ENCODE measurements around the gene PCDHGA11. TPM values are rescaled to one million over a fixed set of nuclear protein-coding genes. Genes with fewer than 3 reads are reported as not detected.
"Not testable (repeated sequence)": the region's sequence is repeated elsewhere in the genome, so short reads cannot be mapped to it uniquely, and the experiment has no call there.

Gene PCDHGA11
- total RNA-seq, 2 donors from 2014 or later = 0.33 to 0.55 TPM

DNA sequence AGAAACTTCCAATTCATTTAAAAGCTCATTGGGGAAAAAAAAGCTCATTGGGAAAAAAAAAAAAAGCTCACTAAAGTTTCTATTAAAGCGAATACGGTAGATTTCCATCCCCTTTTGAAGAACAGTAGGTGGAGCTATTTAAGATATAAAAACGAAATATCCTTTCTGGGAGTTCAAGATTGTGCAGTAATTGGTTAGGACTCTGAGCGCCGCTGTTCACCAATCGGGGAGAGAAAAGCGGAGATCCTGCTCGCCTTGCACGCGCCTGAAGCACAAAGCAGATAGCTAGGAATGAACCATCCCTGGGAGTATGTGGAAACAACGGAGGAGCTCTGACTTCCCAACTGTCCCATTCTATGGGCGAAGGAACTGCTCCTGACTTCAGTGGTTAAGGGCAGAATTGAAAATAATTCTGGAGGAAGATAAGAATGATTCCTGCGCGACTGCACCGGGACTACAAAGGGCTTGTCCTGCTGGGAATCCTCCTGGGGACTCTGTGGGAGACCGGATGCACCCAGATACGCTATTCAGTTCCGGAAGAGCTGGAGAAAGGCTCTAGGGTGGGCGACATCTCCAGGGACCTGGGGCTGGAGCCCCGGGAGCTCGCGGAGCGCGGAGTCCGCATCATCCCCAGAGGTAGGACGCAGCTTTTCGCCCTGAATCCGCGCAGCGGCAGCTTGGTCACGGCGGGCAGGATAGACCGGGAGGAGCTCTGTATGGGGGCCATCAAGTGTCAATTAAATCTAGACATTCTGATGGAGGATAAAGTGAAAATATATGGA is 9.7 kb downstream of the PCDHGA11 start, which contains the start of gene PCDHGA12:
Gene PCDHGA12, plus strand, starts transcription at position 176 of the 782 bp plus-strand sequence. Its CDS starts 253 bp downstream, at position 429.
- Mint-ChIP-seq H3K27ac (peak within 1 kb of the TSS; percentile 22 to 61), H3K36me3 (peaks cover 27% of the 10 kb centered on the region), H3K27me3 (peaks cover 43% of the 10 kb centered on the region in 2 donors), H3K9me3 (peaks cover 2% of the 10 kb centered on the region), H3K4me3 (peak within 1 kb of the TSS; percentile 90), H3K4me1 (ENCODE audit: low read depth in 2 of 2) (peaks cover 7 to 14% of the 10 kb centered on the region in 2 donors)
- DNase-seq (ENCODE audit: low spot score) = no peak
- peak in 1 of 2 donors; percentile 66 for ATAC-seq

DNA sequence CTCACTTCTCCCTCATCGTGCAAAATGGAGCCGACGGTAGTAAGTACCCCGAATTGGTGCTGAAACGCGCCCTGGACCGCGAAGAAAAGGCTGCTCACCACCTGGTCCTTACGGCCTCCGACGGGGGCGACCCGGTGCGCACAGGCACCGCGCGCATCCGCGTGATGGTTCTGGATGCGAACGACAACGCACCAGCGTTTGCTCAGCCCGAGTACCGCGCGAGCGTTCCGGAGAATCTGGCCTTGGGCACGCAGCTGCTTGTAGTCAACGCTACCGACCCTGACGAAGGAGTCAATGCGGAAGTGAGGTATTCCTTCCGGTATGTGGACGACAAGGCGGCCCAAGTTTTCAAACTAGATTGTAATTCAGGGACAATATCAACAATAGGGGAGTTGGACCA is 10.4 kb downstream of the PCDHGA11 start:
- peaks cover 27% of the 10 kb centered on the region for H3K36me3 Mint-ChIP-seq
- peaks cover 43% of the 10 kb centered on the region in 2 donors for H3K27me3 Mint-ChIP-seq

DNA sequence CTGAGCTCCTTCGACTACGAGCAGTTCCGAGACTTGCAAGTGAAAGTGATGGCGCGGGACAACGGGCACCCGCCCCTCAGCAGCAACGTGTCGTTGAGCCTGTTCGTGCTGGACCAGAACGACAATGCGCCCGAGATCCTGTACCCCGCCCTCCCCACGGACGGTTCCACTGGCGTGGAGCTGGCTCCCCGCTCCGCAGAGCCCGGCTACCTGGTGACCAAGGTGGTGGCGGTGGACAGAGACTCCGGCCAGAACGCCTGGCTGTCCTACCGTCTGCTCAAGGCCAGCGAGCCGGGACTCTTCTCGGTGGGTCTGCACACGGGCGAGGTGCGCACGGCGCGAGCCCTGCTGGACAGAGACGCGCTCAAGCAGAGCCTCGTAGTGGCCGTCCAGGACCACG is 11.5 kb downstream of the PCDHGA11 start:
- peaks cover 27% of the 10 kb centered on the region for H3K36me3 Mint-ChIP-seq
- H3K4me3 Mint-ChIP-seq = peak overlapping the region; percentile 90
- not testable (repeated sequence) for H3K9me3 Mint-ChIP-seq; H3K27ac Mint-ChIP-seq; DNase-seq (ENCODE audit: low spot score); ATAC-seq
- peaks cover 7 to 14% of the 10 kb centered on the region in 2 donors for H3K4me1 Mint-ChIP-seq (ENCODE audit: low read depth in 2 of 2)
- peaks cover 37 to 43% of the 10 kb centered on the region in 2 donors for H3K27me3 Mint-ChIP-seq

More for the DNA sequence above, 10.4 kb downstream of the PCDHGA11 start:
- peak overlapping the region in 1 of 2 donors; percentile 22 for H3K27ac Mint-ChIP-seq
- DNase-seq (ENCODE audit: low spot score) (no peak), ATAC-seq (peak in 1 of 2 donors; percentile 48)
- peak overlapping the region; percentile 90 for H3K4me3 Mint-ChIP-seq
- peaks cover 2% of the 10 kb centered on the region for H3K9me3 Mint-ChIP-seq
- H3K4me1 Mint-ChIP-seq (ENCODE audit: low read depth in 2 of 2) = peaks cover 7 to 14% of the 10 kb centered on the region in 2 donors

DNA sequence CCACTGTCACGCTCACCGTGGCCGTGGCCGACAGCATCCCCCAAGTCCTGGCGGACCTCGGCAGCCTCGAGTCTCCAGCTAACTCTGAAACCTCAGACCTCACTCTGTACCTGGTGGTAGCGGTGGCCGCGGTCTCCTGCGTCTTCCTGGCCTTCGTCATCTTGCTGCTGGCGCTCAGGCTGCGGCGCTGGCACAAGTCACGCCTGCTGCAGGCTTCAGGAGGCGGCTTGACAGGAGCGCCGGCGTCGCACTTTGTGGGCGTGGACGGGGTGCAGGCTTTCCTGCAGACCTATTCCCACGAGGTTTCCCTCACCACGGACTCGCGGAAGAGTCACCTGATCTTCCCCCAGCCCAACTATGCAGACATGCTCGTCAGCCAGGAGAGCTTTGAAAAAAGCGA is 11.9 kb downstream of the PCDHGA11 start:
- H3K27ac Mint-ChIP-seq; ATAC-seq; DNase-seq (ENCODE audit: low spot score); H3K9me3 Mint-ChIP-seq; H3K4me3 Mint-ChIP-seq: not testable (repeated sequence)
- Mint-ChIP-seq H3K27me3 (peaks cover 37 to 43% of the 10 kb centered on the region in 2 donors), H3K36me3 (peaks cover 27% of the 10 kb centered on the region), H3K4me1 (ENCODE audit: low read depth in 2 of 2) (peaks cover 7 to 14% of the 10 kb centered on the region in 2 donors)

DNA sequence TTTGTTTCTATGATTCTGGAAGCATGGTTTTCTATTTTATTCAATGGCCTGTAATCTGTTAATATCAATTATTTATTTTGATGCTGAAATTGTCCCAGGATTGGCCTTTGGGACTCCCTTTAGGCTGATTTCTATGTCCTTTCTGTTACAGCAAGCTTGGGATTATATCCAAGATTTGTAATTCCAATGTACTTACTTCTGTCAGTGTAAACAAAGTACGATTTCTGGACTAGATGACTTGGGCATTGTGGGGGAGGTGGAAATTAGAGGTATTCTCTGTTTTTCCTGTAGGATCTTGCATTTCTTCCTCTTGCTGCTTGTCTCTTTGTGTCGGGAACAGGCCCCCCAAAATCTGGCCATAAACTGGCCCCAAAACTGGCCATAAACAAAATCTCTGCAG is 13.2 kb downstream of the PCDHGA11 start:
- peaks cover 27% of the 10 kb centered on the region for H3K36me3 Mint-ChIP-seq
- ATAC-seq = no peak
- peaks cover 7 to 14% of the 10 kb centered on the region in 2 donors for H3K4me1 Mint-ChIP-seq (ENCODE audit: low read depth in 2 of 2)
- no peak overlapping the region for H3K27ac Mint-ChIP-seq
- H3K27me3 Mint-ChIP-seq = peaks cover 32 to 38% of the 10 kb centered on the region in 2 donors
- no peak overlapping the region for H3K4me3 Mint-ChIP-seq
- no peak for DNase-seq (ENCODE audit: low spot score)
- H3K9me3 Mint-ChIP-seq = peaks cover 2% of the 10 kb centered on the region

DNA sequence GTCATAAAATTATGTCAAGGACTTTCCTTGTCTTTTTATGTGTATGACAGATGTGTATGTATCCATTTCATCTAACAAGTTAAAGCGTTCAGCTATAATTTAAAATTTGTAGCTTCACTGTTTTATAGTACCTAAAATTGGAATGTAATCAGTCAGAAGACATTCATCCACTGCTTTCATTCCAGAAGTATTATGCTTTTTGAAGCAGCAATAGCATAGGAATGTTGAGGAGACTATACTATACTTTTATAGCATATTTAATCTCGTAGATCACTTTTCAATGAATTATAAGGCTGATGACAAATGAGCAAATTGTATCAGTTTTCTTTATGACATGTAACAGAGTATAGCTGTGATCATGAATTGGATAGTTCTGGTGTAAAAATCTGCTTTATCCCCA is 16.4 kb downstream of the PCDHGA11 start:
- H3K27ac Mint-ChIP-seq = no peak overlapping the region
- peaks cover 19 to 20% of the 10 kb centered on the region in 2 donors for H3K27me3 Mint-ChIP-seq
- DNase-seq (ENCODE audit: low spot score) (no peak), ATAC-seq (no peak)
- no peak overlapping the region for H3K4me3 Mint-ChIP-seq
- peaks cover 0 to 2% of the 10 kb centered on the region in 2 donors for H3K4me1 Mint-ChIP-seq (ENCODE audit: low read depth in 2 of 2)
- H3K36me3 Mint-ChIP-seq = peaks cover 7% of the 10 kb centered on the region
- peaks cover 5% of the 10 kb centered on the region for H3K9me3 Mint-ChIP-seq

DNA sequence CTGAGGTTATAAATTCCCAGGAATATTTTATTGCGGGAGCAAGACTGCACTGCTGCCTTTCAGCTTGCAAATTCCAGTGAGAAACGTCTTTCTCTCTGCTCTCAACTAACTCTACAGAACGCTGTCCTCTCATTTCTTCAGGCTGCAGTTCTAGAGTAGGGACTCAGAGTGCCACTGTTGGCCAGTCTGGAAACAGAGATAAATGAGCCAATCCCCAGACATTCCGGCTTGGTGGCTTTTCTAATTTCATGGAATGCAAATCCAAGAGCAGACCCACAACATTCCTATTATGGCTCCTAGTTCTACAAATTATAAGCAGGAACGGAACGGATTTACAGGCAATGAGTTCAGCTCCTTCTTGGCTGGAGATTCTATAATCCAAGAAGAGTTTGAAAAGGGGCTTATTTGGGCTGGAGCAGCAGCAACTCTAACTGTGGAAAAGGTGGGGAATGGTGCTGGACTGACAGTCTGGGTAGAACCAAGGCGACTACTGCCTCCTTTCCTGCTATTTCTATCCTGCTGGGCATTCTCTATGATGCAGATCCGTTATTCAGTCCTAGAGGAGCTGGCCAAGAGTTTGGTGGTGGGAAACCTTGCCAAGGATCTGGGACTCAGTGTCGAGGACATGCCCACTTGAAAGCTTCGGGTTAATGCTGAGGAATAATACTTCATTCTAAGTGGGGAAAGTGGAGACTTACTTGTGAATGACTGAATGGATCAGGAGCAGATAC is 18.7 kb downstream of the PCDHGA11 start:
- H3K4me3 Mint-ChIP-seq = no peak overlapping the region
- H3K36me3 Mint-ChIP-seq = no peaks in the 10 kb centered on the region
- H3K9me3 Mint-ChIP-seq = peaks cover 3% of the 10 kb centered on the region
- H3K4me1 Mint-ChIP-seq (ENCODE audit: low read depth in 2 of 2) = peaks cover 0 to 3% of the 10 kb centered on the region in 2 donors
- peaks cover 12 to 17% of the 10 kb centered on the region in 2 donors for H3K27me3 Mint-ChIP-seq
- ATAC-seq (no peak), DNase-seq (ENCODE audit: low spot score) (no peak)
- H3K27ac Mint-ChIP-seq = no peak overlapping the region

DNA sequence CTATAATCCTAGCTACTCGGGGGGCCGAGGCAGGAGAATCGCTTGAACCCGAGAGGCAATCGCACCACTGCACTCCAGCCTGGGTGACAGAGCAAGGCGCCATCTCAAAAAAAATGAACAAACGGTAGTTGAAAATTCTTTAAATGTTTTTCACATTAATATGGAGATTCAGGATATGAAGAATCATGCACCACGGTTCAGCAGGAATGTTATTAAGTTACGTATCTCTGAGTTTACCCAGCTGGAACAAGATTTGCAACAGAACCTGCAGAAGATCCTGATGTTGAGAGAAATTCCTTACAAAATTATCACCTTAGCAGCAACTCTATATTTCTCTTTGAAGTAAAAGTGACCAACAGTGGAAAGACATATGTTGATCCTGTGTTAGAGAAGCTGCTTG is 19.5 kb downstream of the PCDHGA11 start:
- H3K27ac Mint-ChIP-seq = no peak overlapping the region
- H3K9me3 Mint-ChIP-seq = peaks cover 3% of the 10 kb centered on the region
- no peak for DNase-seq (ENCODE audit: low spot score)
- no peaks in the 10 kb centered on the region for H3K36me3 Mint-ChIP-seq
- H3K4me1 Mint-ChIP-seq (ENCODE audit: low read depth in 2 of 2) = peaks cover 0 to 3% of the 10 kb centered on the region in 2 donors
- H3K27me3 Mint-ChIP-seq = peaks cover 12 to 23% of the 10 kb centered on the region in 2 donors
- no peak overlapping the region for H3K4me3 Mint-ChIP-seq
- no peak for ATAC-seq

DNA sequence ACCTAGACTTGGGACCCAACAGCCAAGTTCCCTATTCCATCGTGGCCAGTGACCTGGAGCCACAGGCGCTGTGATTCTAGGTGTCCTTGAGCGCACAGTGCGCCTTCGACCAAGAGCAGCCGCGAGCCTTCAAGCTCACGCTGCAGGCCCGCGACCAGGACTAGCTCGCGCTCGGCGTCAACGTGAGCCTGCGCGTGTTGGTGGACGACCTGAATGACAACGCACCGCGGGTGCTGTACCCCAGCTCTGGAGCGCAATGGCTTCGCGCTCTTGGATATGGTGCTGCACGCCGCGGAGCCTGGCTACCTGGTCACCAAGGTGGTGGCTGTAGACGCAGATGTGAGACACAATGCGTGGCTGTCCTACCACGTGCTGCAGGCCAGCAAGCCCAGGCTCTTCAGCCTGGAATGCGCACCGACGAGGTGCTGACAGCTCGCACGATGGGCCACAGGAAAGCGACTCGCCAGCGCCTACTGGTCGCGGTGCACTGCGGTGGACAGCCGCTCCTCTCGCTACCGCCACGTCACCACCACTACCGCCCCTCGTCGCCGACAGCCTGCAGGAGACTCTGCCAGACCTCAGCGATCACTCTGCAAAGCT is 20.8 kb downstream of the PCDHGA11 start:
- Mint-ChIP-seq H3K27me3 (peaks cover 14 to 32% of the 10 kb centered on the region in 2 donors), H3K9me3 (peaks cover 3% of the 10 kb centered on the region), H3K4me1 (ENCODE audit: low read depth in 2 of 2) (peaks cover 0 to 3% of the 10 kb centered on the region in 2 donors), H3K36me3 (no peaks in the 10 kb centered on the region), H3K27ac (no peak overlapping the region), H3K4me3 (no peak overlapping the region)
- ATAC-seq (peak in 1 of 2 donors; percentile 24), DNase-seq (ENCODE audit: low spot score) (no peak)

DNA sequence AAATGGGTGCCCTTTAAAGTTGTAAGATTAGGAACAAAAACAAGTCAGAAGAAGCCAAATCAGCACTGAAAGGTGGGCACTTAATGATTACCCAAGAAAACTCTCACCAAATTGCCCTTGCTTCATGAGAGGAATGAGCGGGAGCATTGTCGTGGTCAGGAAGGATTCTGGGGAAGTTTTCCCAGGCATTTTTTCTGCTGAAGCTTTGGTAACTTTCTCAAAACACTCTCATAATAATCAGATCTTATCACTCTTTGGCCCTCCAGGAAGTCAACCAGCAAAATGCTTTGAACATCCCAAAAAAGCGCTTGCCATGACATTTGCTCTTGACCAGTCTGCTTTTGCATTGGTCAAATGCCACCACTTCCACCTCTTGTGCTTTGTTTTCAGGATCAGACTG is 44.5 kb downstream of the PCDHGA11 start:
- no peak for ATAC-seq
- H3K9me3 Mint-ChIP-seq = no peaks in the 10 kb centered on the region
- H3K27ac Mint-ChIP-seq = no peak overlapping the region
- no peak overlapping the region for H3K4me3 Mint-ChIP-seq
- H3K4me1 Mint-ChIP-seq (ENCODE audit: low read depth in 2 of 2) = no peaks in the 10 kb centered on the region
- no peaks in the 10 kb centered on the region for H3K36me3 Mint-ChIP-seq
- peaks cover 5 to 13% of the 10 kb centered on the region in 2 donors for H3K27me3 Mint-ChIP-seq
- no peak for DNase-seq (ENCODE audit: low spot score)

Other genes starting within 250 kb of the PCDHGA11 start
- gene PCDHB7, start 248.4 kb upstream of the PCDHGA11 start, total RNA-seq = not detected
- gene PCDHB8, start 243.3 kb upstream of the PCDHGA11 start, total RNA-seq = not detected
- gene PCDHB16, start 238.7 kb upstream of the PCDHGA11 start, total RNA-seq = not detected
- gene PCDHB9, start 233.9 kb upstream of the PCDHGA11 start, total RNA-seq = under 1 TPM in 1 of 2 donors, not detected in 1; 0.17 TPM
- gene PCDHB10, start 228.7 kb upstream of the PCDHGA11 start, total RNA-seq = not detected
- not detected for gene PCDHB11, start 221.4 kb upstream of the PCDHGA11 start, total RNA-seq
- not detected for gene PCDHB12, start 212.3 kb upstream of the PCDHGA11 start, total RNA-seq
- under 1 TPM in 1 of 2 donors, not detected in 1; 0.10 TPM for gene PCDHB13, start 207.1 kb upstream of the PCDHGA11 start, total RNA-seq
- not detected for gene PCDHB14, start 197.7 kb upstream of the PCDHGA11 start, total RNA-seq
- not detected for gene PCDHB15, start 175.7 kb upstream of the PCDHGA11 start, total RNA-seq
- 1 to 10 TPM in 1 of 2 donors, under 1 TPM in 1; 0.67 to 2.2 TPM for gene SLC25A2, start 117.0 kb upstream of the PCDHGA11 start, total RNA-seq
- gene TAF7, start 100.3 kb upstream of the PCDHGA11 start, total RNA-seq = 10 to 100 TPM; 52.5 to 63.5 TPM
- gene PCDHGA1, start 90.5 kb upstream of the PCDHGA11 start, total RNA-seq = under 1 TPM in 1 of 2 donors, not detected in 1; 0.07 TPM
- gene PCDHGA2, start 82.3 kb upstream of the PCDHGA11 start, total RNA-seq = not detected
- gene PCDHGA3, start 77.2 kb upstream of the PCDHGA11 start, total RNA-seq = not detected
- gene PCDHGB1, start 71.0 kb upstream of the PCDHGA11 start, total RNA-seq = under 1 TPM; 0.12 to 0.17 TPM
- under 1 TPM; 0.48 to 0.50 TPM for gene PCDHGA4, start 66.0 kb upstream of the PCDHGA11 start, total RNA-seq
- gene PCDHGB2, start 61.1 kb upstream of the PCDHGA11 start, total RNA-seq = under 1 TPM; 0.47 to 0.76 TPM
- gene PCDHGA5, start 56.9 kb upstream of the PCDHGA11 start, total RNA-seq = under 1 TPM; 0.33 to 0.36 TPM
- under 1 TPM; 0.71 to 0.81 TPM for gene PCDHGB3, start 50.8 kb upstream of the PCDHGA11 start, total RNA-seq
- gene PCDHGA6, start 47.2 kb upstream of the PCDHGA11 start, total RNA-seq = under 1 TPM; 0.40 to 0.73 TPM
- gene PCDHGA7, start 38.3 kb upstream of the PCDHGA11 start, total RNA-seq = under 1 TPM; 0.10 to 0.25 TPM
- gene PCDHGB4, start 33.4 kb upstream of the PCDHGA11 start, total RNA-seq = under 1 TPM; 0.29 to 0.39 TPM
- under 1 TPM; 0.19 to 0.20 TPM for gene PCDHGA8, start 28.4 kb upstream of the PCDHGA11 start, total RNA-seq
- gene PCDHGB5, start 23.1 kb upstream of the PCDHGA11 start, total RNA-seq = 1 to 10 TPM; 1.7 to 2.8 TPM
- gene PCDHGA9, start 18.3 kb upstream of the PCDHGA11 start, total RNA-seq = under 1 TPM; 0.71 to 0.92 TPM
- gene PCDHGB6, start 13.0 kb upstream of the PCDHGA11 start, total RNA-seq = 1 to 10 TPM in 1 of 2 donors, under 1 TPM in 1; 0.89 to 1.1 TPM
- gene PCDHGA10, start 8.1 kb upstream of the PCDHGA11 start, total RNA-seq = 1 to 10 TPM in 1 of 2 donors, under 1 TPM in 1; 0.67 to 1.2 TPM
- gene PCDHGB7, start 3.4 kb upstream of the PCDHGA11 start, total RNA-seq = under 1 TPM; 0.33 to 0.95 TPM
- 1 to 10 TPM in 1 of 2 donors, under 1 TPM in 1; 0.69 to 1.4 TPM for gene PCDHGA12, start 9.5 kb downstream of the PCDHGA11 start, total RNA-seq
- gene PCDHGC3, start 54.9 kb downstream of the PCDHGA11 start, total RNA-seq = 1 to 10 TPM in 1 of 2 donors, under 1 TPM in 1; 0.33 to 1.8 TPM
- under 1 TPM in 1 of 2 donors, not detected in 1; 0.26 TPM for gene PCDHGC4, start 64.0 kb downstream of the PCDHGA11 start, total RNA-seq
- gene PCDHGC5, start 68.0 kb downstream of the PCDHGA11 start, total RNA-seq = under 1 TPM in 1 of 2 donors, not detected in 1; 0.17 TPM
- gene DIAPH1, start 197.9 kb downstream of the PCDHGA11 start, total RNA-seq = 100 to 1,000 TPM; 280 to 289 TPM
- gene HDAC3, start 215.8 kb downstream of the PCDHGA11 start, total RNA-seq = 100 to 1,000 TPM in 1 of 2 donors, 10 to 100 TPM in 1; 80.0 to 128 TPM
- gene RELL2, start 215.9 kb downstream of the PCDHGA11 start, total RNA-seq = 10 to 100 TPM in 1 of 2 donors, 1 to 10 TPM in 1; 8.1 to 39.3 TPM
- 10 to 100 TPM; 35.6 to 56.4 TPM for gene FCHSD1, start 230.4 kb downstream of the PCDHGA11 start, total RNA-seq

Data from natural killer cell treated with Interleukin-12 subunit alpha and Interleukin-12 subunit beta and Interleukin-15 and Interleukin-18, amount 100 ng/mL, for 72 hours (primary cell).